Stimulated activated CD8-positive, alpha-beta memory T cell treated with anti-CD3 and anti-CD28 coated beads, Interleukin-12 subunit alpha, Interleukin-12 subunit beta, amount 100 ng/mL, for 1 hour (primary cell): ENCODE data around the gene PLAGL2.
A peak's percentile ranks its signal among the peaks of the same experiment; 100 is the strongest.
"Not testable (repeated sequence)": the region's sequence is repeated elsewhere in the genome, so short reads cannot be mapped to it uniquely, and the experiment has no call there.

ENCODE experiments used
- DNase-seq: peaks from one replicate; pipeline ENCODE4 v3.0.0-alpha.2; 2020; ENCODE audit warnings: low read depth

Gene PLAGL2

DNA sequence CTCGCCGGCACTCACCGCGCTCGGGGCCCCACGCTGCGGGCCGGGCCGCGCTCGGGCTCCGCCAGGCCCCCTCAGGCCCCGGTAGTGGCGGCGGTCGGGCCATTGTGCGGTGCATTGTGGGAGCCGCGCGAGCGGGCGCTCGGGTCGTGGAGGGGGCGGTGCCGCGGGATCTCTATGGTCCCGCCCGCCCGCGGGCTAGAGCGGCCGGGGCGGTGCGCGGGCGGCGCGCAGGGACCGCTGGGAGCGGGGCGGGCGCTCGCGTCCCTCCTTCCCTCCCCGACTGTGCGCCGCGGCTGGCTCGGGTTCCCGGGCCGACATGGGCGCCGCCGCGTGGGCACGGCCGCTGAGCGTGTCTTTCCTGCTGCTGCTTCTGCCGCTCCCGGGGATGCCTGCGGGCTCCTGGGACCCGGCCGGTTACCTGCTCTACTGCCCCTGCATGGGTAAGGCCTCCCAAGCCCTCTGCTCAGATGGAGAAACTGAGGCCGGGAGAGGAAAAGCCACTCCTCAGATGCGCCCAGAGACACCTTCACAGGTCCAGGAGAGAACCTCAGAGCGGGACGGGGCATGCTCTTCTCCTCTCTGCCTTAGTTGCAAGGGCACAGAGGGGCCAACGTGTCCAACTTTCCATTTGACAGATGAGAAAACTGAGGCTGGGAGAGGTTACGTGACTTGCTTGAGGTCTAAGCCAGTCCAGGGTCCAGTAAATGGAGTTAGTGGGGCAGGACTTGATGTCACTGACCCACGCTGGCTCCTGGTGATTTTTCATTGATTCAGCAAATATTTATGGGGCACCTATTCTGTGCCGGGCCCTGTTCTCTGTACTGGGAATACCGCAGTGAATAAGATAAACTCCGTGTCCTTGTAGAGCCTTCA lies at the start of gene PLAGL2, which contains the start of gene POFUT1:
PLAGL2 (minus strand) TSS at position 118 of the 873 bp plus-strand sequence. CDS start 5,565 bp downstream, outside the sequence.
POFUT1 (plus strand) TSS at position 255 of the 873 bp plus-strand sequence; CDS start at position 317, 62 bp downstream.
- DNase-seq = peak; percentile 80

- peak; percentile 19 for DNase-seq
These were observed 44.6 kb upstream of the PLAGL2 start for GRCh38 chr20:32252189-32252588.

GRCh38 chr20:32251470-32251869 lies 43.9 kb upstream of the PLAGL2 start:
- DNase-seq = no peak

- no peak for DNase-seq
These were observed 41.6 kb upstream of the PLAGL2 start for GRCh38 chr20:32249030-32249738.

- DNase-seq = no peak
These were observed 40.5 kb upstream of the PLAGL2 start for GRCh38 chr20:32248043-32248442.

- DNase-seq = not testable (repeated sequence)
These were observed 38.7 kb upstream of the PLAGL2 start for GRCh38 chr20:32246208-32246607.

DNA sequence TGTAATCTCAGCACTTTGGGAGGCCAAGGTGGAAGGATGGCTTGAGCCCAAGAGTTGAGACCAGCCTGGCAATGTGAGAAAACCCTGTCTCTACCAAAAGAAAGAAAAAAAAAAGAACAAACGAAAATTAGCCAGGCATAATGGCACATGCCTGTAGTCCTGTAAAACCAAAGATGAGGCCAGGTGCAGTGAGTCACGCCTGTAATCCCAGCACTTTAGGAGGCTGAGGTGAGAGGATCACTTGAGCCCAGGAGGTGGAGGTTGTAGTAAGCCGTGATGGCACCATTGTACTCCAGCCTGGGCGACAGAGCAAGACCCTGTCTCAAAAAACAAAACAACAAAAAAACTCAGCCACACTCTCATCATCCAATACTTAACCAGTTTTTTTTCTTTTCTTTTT lies 37.4 kb upstream of the PLAGL2 start:
- DNase-seq = no peak

GRCh38 chr20:32244150-32244823 lies 36.7 kb upstream of the PLAGL2 start:
- no peak for DNase-seq

DNA sequence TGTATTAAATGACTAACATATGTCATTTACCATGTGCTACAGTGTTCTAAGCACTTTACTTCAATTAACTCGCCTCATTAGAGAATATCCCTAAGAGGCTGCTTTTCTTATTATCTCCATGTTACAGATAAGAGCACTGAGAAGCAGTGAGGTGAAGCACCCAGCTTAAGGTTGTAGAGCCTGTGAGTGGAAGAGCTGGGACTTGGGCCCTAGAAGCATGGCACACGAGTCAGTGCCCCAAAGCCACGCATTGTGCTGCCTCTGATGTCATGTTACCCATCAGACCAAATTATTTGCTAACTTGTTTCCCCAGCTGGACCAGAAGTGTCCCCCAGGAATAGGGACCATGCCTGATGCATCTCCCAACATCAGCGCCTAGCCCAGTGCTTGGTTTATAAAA lies 34.3 kb upstream of the PLAGL2 start:
- no peak for DNase-seq

- no peak for DNase-seq
These were observed 32.7 kb upstream of the PLAGL2 start for GRCh38 chr20:32240205-32240604.

DNA sequence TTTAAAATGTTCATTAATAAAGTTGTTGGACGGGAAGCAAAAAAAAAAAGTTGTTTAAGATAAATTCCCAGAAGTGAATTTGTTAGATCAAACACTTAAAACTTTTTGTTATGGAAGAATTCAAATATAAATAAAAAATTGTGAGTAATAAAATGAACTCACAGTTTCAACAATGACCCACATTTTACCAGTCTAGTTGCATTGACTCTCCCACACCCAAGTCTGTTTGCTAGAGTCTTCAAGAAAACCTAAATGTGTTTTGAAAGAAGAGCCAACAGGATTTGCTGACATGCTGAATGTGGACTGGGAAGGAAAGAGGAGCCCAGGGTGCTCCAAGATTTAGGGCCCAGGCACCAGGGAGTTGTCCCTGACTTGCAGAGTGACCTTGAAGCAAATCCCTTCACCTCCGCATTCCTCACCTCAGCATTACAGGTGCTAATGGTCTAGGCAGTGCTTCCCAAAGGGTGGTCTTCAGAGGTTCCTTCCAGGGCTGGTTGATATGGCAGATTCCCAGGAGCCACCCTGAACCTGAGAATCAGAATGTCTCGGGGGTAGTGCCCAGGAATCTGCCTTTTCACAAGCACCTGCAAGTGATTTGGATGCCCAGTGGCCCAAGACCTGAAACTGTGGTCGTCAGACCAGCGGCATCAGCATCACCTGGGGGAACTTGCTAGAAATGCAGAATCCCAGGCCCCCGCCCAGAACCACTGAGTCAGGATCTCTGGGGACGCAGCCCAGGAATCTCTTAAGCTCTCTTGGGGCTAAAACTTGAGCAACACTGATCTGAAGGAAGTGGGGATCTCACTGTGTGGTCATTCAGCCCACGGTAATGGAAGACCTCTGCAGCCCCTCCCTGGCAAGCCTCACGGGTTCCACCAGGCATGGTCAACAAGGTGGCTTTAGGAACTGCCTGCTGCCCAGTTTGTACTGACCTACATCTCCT lies 31.2 kb upstream of the PLAGL2 start:
- DNase-seq = no peak

DNA sequence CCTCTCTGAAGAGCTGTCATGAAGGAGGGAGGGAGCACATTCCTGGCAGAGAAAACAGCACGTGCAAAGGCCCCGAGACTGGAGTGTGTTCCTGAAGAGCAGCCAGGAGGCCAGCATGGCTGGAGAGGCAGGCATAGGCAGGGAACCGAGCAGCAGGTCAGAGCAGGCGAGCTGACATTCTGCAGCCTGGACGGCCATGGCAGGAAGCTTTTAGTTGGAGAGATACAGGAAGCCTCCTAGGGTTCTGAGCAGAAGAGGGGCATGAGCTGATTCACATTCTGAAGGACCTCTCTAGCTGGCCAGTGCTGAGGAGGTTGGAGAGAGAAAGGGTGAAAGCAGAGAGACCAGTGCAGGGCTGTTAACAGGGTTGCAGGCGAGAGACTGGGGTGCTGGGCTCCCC lies 29.9 kb upstream of the PLAGL2 start:
- DNase-seq = no peak

DNA sequence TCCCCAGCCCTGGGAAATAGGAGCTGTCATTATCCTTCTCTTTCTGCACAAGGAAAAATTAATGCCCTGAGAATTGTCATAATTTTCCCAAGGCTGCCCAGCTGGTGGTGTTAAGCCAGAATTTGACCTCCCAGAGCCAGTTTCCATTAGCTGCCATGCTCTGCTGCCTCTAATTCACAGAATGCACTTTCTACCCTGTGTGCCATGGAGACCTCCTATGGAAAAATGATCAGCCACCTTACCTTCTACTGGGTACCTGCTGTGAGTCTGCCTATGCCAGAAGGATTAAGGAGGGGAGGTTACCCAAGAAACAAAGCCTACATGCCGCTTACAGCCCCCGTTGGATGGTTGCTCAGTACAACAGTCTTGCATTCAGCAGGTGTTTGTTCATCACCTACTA lies 29.3 kb upstream of the PLAGL2 start:
- DNase-seq = no peak

GRCh38 chr20:32236048-32236533 lies 28.5 kb upstream of the PLAGL2 start:
- no peak for DNase-seq

GRCh38 chr20:32235331-32236047 lies 27.9 kb upstream of the PLAGL2 start:
- DNase-seq = no peak

- no peak for DNase-seq
These were observed 26.7 kb upstream of the PLAGL2 start for GRCh38 chr20:32234135-32234808.

- DNase-seq = no peak
These were observed 25.7 kb upstream of the PLAGL2 start for GRCh38 chr20:32233286-32233685.

DNA sequence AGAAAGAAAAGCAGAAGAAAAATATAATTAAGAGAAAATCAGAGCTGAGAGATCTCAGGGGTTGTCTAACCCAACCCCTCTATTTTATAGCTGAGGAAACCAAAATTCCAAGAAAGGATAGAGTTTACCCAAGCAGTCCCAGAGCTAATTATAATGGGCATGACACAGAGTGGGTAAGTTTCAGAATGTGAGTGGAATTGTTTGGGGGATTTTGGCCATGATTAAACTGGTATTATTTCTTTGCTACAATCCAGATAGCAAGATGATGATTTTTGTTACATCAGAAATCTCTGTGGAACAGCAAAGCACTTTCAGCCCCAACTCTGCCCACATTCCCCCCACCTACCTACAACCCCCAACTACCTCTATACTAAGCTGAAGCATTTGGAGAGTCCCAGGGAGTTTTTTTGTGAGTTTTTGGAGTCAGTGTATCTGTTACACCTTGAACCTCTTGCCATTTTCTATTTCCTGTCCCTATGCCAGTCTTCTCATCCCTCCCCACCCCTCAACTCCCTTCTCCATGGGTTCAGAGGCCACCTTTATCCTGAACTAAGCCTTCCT lies 24.9 kb upstream of the PLAGL2 start:
- no peak for DNase-seq

DNA sequence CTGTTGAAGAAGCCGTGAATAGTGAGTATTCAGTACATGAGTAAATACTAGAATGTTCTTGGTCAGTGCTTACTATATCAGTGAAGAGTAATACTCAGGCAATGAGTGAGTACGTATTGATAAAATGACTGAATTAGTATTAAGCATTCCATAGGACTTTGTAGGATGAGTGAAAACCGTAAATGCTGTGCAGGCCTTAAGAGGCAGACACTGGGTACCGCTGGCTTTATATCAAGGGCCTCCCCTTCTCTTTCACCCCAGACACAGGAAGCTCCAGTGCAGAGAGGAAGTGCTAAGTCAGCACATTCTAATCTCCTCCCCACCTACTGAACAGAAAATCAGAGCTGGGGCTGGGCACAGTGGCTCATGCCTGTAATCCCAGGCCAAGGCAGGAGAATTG lies 24.3 kb upstream of the PLAGL2 start:
- DNase-seq = no peak

DNA sequence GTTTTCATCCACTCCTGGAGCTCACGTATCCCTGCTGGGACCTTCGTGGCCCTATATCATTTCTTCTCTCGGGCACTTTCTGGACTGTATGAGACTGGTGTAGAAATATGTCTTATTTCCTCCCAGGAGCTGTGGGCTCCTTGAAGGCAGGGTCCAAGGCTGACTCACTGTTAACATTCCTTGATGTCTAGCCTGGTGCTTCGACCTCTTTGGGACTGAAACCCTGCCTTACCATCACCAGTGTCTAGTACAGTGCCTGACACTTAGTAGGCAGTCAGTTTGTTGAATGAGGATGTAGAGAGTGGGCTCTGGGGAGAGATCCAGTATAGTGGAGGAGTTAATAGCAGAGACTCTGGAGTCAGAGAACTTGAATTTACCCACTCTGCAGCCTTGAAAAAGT lies 23.7 kb upstream of the PLAGL2 start:
- DNase-seq = no peak
